Measurements from ENCODE around the gene TMEM151B. TPM values are rescaled to one million over a fixed set of nuclear protein-coding genes. Genes with fewer than 3 reads are reported as not detected.

TMEM151B gene
- total and polyA plus RNA-seq, 2 donors, result 0.09 to 0.50 TPM

GRCh38 chr6:44224965-44225305 is 45.3 kb upstream of the TMEM151B start:
- Histone ChIP-seq H3K4me3 (ENCODE audit: low read length in 2 of 2) (peak overlapping the region; percentile 74 to 82), H3K9me3 (ENCODE audit: control insufficient read depth in 2 of 2, insufficient read depth in 1 of 2, low read length in 1 of 2) (no peaks in the 10 kb centered on the region), H3K36me3 (ENCODE audit: control insufficient read depth in 2 of 2, insufficient read depth in 2 of 2, low read length in 1 of 2) (peaks cover 19 to 38% of the 10 kb centered on the region in 2 donors), H3K27me3 (ENCODE audit: control insufficient read depth in 2 of 2, insufficient read depth in 1 of 2, low read length in 1 of 2) (no peaks in the 10 kb centered on the region), H3K4me1 (ENCODE audit: control insufficient read depth in 2 of 2, insufficient read depth in 2 of 2, low read length in 2 of 2) (peaks cover 42 to 82% of the 10 kb centered on the region in 2 donors), H3K27ac (ENCODE audit: low read depth in 1 of 2, low read length in 1 of 2) (peak overlapping the region in 1 of 2 donors; percentile 95)
- DNase-seq (ENCODE audit: low read depth in 6 of 9, low spot score in 9 of 9), result peak in 1 of 9 donors; percentile 62
- 53% methylated on average over 4 of the region's 4 CpGs for WGBS

- peak in 4 of 9 donors; percentile 70 to 89 (median 73) for DNase-seq (ENCODE audit: low read depth in 6 of 9, low spot score in 9 of 9)
- peak overlapping the region; percentile 38 to 82 for H3K4me3 ChIP-seq (ENCODE audit: low read length in 2 of 2)
- peaks cover 26 to 46% of the 10 kb centered on the region in 2 donors for H3K36me3 ChIP-seq (ENCODE audit: control insufficient read depth in 2 of 2, insufficient read depth in 2 of 2, low read length in 1 of 2)
- peaks cover 37 to 77% of the 10 kb centered on the region in 2 donors for H3K4me1 ChIP-seq (ENCODE audit: control insufficient read depth in 2 of 2, insufficient read depth in 2 of 2, low read length in 2 of 2)
- no peaks in the 10 kb centered on the region for H3K9me3 ChIP-seq (ENCODE audit: control insufficient read depth in 2 of 2, insufficient read depth in 1 of 2, low read length in 1 of 2)
- H3K27ac ChIP-seq (ENCODE audit: low read depth in 1 of 2, low read length in 1 of 2), result peak overlapping the region; percentile 59 to 95
- WGBS, result 34% methylated on average over 8 of the region's 8 CpGs
- H3K27me3 ChIP-seq (ENCODE audit: control insufficient read depth in 2 of 2, insufficient read depth in 1 of 2, low read length in 1 of 2), result no peaks in the 10 kb centered on the region
Observed at GRCh38 chr6:44225579-44226325, 44.5 kb upstream of the TMEM151B start.

GRCh38 chr6:44226368-44227147 is 43.7 kb upstream of the TMEM151B start:
- no peaks in the 10 kb centered on the region for H3K9me3 ChIP-seq (ENCODE audit: control insufficient read depth in 2 of 2, insufficient read depth in 1 of 2, low read length in 1 of 2)
- peaks cover 34 to 54% of the 10 kb centered on the region in 2 donors for H3K36me3 ChIP-seq (ENCODE audit: control insufficient read depth in 2 of 2, insufficient read depth in 2 of 2, low read length in 1 of 2)
- peaks cover 31 to 69% of the 10 kb centered on the region in 2 donors for H3K4me1 ChIP-seq (ENCODE audit: control insufficient read depth in 2 of 2, insufficient read depth in 2 of 2, low read length in 2 of 2)
- 80% methylated on average over 15 of the region's 15 CpGs for WGBS
- peak overlapping the region; percentile 59 to 95 for H3K27ac ChIP-seq (ENCODE audit: low read depth in 1 of 2, low read length in 1 of 2)
- H3K4me3 ChIP-seq (ENCODE audit: low read length in 2 of 2), result peak overlapping the region; percentile 38 to 82
- H3K27me3 ChIP-seq (ENCODE audit: control insufficient read depth in 2 of 2, insufficient read depth in 1 of 2, low read length in 1 of 2), result no peaks in the 10 kb centered on the region
- no peak for DNase-seq (ENCODE audit: low read depth in 6 of 9, low spot score in 9 of 9)

GRCh38 chr6:44227148-44227793 is 43.0 kb upstream of the TMEM151B start:
- Histone ChIP-seq H3K36me3 (ENCODE audit: control insufficient read depth in 2 of 2, insufficient read depth in 2 of 2, low read length in 1 of 2) (peaks cover 42 to 61% of the 10 kb centered on the region in 2 donors), H3K27me3 (ENCODE audit: control insufficient read depth in 2 of 2, insufficient read depth in 1 of 2, low read length in 1 of 2) (no peaks in the 10 kb centered on the region), H3K27ac (ENCODE audit: low read depth in 1 of 2, low read length in 1 of 2) (peak overlapping the region in 1 of 2 donors; percentile 95), H3K4me3 (ENCODE audit: low read length in 2 of 2) (peak overlapping the region; percentile 38 to 82), H3K4me1 (ENCODE audit: control insufficient read depth in 2 of 2, insufficient read depth in 2 of 2, low read length in 2 of 2) (peaks cover 26 to 66% of the 10 kb centered on the region in 2 donors), H3K9me3 (ENCODE audit: control insufficient read depth in 2 of 2, insufficient read depth in 1 of 2, low read length in 1 of 2) (no peaks in the 10 kb centered on the region)
- 96% methylated on average over 7 of the region's 7 CpGs for WGBS
- DNase-seq (ENCODE audit: low read depth in 6 of 9, low spot score in 9 of 9), result no peak

GRCh38 chr6:44228031-44228430 is 42.2 kb upstream of the TMEM151B start:
- H3K27ac ChIP-seq (ENCODE audit: low read depth in 1 of 2, low read length in 1 of 2), result no peak overlapping the region
- H3K36me3 ChIP-seq (ENCODE audit: control insufficient read depth in 2 of 2, insufficient read depth in 2 of 2, low read length in 1 of 2), result peaks cover 49 to 69% of the 10 kb centered on the region in 2 donors
- no peak overlapping the region for H3K4me3 ChIP-seq (ENCODE audit: low read length in 2 of 2)
- WGBS, result 82% methylated on average over 6 of the region's 6 CpGs
- no peaks in the 10 kb centered on the region for H3K9me3 ChIP-seq (ENCODE audit: control insufficient read depth in 2 of 2, insufficient read depth in 1 of 2, low read length in 1 of 2)
- H3K4me1 ChIP-seq (ENCODE audit: control insufficient read depth in 2 of 2, insufficient read depth in 2 of 2, low read length in 2 of 2), result peaks cover 23 to 64% of the 10 kb centered on the region in 2 donors
- no peaks in the 10 kb centered on the region for H3K27me3 ChIP-seq (ENCODE audit: control insufficient read depth in 2 of 2, insufficient read depth in 1 of 2, low read length in 1 of 2)
- no peak for DNase-seq (ENCODE audit: low read depth in 6 of 9, low spot score in 9 of 9)

GRCh38 chr6:44228433-44228832 is 41.8 kb upstream of the TMEM151B start:
- H3K4me1 ChIP-seq (ENCODE audit: control insufficient read depth in 2 of 2, insufficient read depth in 2 of 2, low read length in 2 of 2), result peaks cover 26 to 66% of the 10 kb centered on the region in 2 donors
- no peaks in the 10 kb centered on the region for H3K9me3 ChIP-seq (ENCODE audit: control insufficient read depth in 2 of 2, insufficient read depth in 1 of 2, low read length in 1 of 2)
- H3K27me3 ChIP-seq (ENCODE audit: control insufficient read depth in 2 of 2, insufficient read depth in 1 of 2, low read length in 1 of 2), result no peaks in the 10 kb centered on the region
- WGBS, result 98% methylated on average over 7 of the region's 7 CpGs
- no peak overlapping the region for H3K27ac ChIP-seq (ENCODE audit: low read depth in 1 of 2, low read length in 1 of 2)
- peaks cover 53 to 73% of the 10 kb centered on the region in 2 donors for H3K36me3 ChIP-seq (ENCODE audit: control insufficient read depth in 2 of 2, insufficient read depth in 2 of 2, low read length in 1 of 2)
- H3K4me3 ChIP-seq (ENCODE audit: low read length in 2 of 2), result no peak overlapping the region
- DNase-seq (ENCODE audit: low read depth in 6 of 9, low spot score in 9 of 9), result no peak

GRCh38 chr6:44228836-44229235 is 41.4 kb upstream of the TMEM151B start:
- WGBS, result 88% methylated on average over 5 of the region's 5 CpGs
- no peak overlapping the region for H3K27ac ChIP-seq (ENCODE audit: low read depth in 1 of 2, low read length in 1 of 2)

GRCh38 chr6:44229376-44230033 is 40.7 kb upstream of the TMEM151B start:
- Histone ChIP-seq H3K36me3 (ENCODE audit: control insufficient read depth in 2 of 2, insufficient read depth in 2 of 2, low read length in 1 of 2) (peaks cover 59 to 83% of the 10 kb centered on the region in 2 donors), H3K9me3 (ENCODE audit: control insufficient read depth in 2 of 2, insufficient read depth in 1 of 2, low read length in 1 of 2) (peaks cover 0 to under 1% of the 10 kb centered on the region in 2 donors), H3K27me3 (ENCODE audit: control insufficient read depth in 2 of 2, insufficient read depth in 1 of 2, low read length in 1 of 2) (no peaks in the 10 kb centered on the region), H3K4me3 (ENCODE audit: low read length in 2 of 2) (no peak overlapping the region), H3K27ac (ENCODE audit: low read depth in 1 of 2, low read length in 1 of 2) (no peak overlapping the region), H3K4me1 (ENCODE audit: control insufficient read depth in 2 of 2, insufficient read depth in 2 of 2, low read length in 2 of 2) (peaks cover 28 to 71% of the 10 kb centered on the region in 2 donors)
- 97% methylated on average over 11 of the region's 11 CpGs for WGBS
- DNase-seq (ENCODE audit: low read depth in 6 of 9, low spot score in 9 of 9), result no peak

More at GRCh38 chr6:44228836-44229235, 41.4 kb upstream of the TMEM151B start:
- DNase-seq (ENCODE audit: low read depth in 6 of 9, low spot score in 9 of 9), result no peak
- Histone ChIP-seq H3K27me3 (ENCODE audit: control insufficient read depth in 2 of 2, insufficient read depth in 1 of 2, low read length in 1 of 2) (no peaks in the 10 kb centered on the region), H3K4me1 (ENCODE audit: control insufficient read depth in 2 of 2, insufficient read depth in 2 of 2, low read length in 2 of 2) (peaks cover 26 to 70% of the 10 kb centered on the region in 2 donors), H3K4me3 (ENCODE audit: low read length in 2 of 2) (no peak overlapping the region), H3K9me3 (ENCODE audit: control insufficient read depth in 2 of 2, insufficient read depth in 1 of 2, low read length in 1 of 2) (no peaks in the 10 kb centered on the region), H3K36me3 (ENCODE audit: control insufficient read depth in 2 of 2, insufficient read depth in 2 of 2, low read length in 1 of 2) (peaks cover 56 to 77% of the 10 kb centered on the region in 2 donors)
